ENCODE results near the gene SAPCD2. TPM values are rescaled to one million over a fixed set of nuclear protein-coding genes. Genes with fewer than 3 reads are reported as not detected.

Gene SAPCD2
- total RNA-seq, 2 donors from 2014 or later, result 7.2 to 17.2 TPM

DNA sequence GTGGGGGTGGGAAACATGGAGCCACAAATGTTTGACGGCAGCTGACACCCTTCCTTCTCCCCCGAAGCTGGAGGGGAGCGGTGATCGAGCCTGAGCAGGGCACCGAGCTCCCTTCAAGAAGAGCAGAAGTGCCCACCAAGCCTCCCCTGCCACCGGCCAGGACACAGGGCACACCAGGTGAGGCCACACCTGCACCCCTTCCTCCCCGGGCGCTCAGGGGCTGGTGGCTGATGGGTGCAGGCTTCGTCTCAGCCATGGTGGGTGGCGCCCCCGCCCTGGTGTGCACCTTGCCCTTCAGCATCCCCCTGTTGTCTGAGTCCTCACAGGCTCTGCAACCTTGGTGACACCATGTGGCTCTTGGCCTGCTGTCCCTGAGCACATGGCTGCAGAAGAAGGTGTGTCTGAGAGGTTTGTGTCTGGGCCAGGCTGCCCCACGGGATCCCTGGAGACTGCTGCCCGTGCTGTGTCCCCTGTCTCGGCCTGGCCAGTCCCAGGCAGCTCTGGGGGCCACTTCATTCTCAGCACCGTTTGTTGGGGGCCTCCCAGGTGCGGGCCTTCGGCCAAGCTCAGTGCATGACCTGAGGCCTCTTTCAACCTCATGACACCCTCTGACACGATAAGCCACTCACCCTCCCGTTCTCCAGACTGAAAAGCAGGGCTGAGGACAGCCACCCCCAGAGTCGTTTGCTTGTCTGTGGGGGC, 27.6 kb upstream of the SAPCD2 start:
- intact Hi-C loops (cut with DNase I), result no loop called here
- no peaks in the 10 kb centered on the region for H3K27me3 ChIP-seq (replicated peaks; ENCODE audit: insufficient read depth)
- no peak overlapping the region for H3K4me3 ChIP-seq
- H3K36me3 ChIP-seq, result peaks cover 0 to 11% of the 10 kb centered on the region in 2 donors
- TF ChIP-seq, protein P1, sequence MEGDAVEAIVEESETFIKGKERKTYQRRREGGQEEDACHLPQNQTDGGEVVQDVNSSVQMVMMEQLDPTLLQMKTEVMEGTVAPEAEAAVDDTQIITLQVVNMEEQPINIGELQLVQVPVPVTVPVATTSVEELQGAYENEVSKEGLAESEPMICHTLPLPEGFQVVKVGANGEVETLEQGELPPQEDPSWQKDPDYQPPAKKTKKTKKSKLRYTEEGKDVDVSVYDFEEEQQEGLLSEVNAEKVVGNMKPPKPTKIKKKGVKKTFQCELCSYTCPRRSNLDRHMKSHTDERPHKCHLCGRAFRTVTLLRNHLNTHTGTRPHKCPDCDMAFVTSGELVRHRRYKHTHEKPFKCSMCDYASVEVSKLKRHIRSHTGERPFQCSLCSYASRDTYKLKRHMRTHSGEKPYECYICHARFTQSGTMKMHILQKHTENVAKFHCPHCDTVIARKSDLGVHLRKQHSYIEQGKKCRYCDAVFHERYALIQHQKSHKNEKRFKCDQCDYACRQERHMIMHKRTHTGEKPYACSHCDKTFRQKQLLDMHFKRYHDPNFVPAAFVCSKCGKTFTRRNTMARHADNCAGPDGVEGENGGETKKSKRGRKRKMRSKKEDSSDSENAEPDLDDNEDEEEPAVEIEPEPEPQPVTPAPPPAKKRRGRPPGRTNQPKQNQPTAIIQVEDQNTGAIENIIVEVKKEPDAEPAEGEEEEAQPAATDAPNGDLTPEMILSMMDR (IDR thresholded peaks at IDR 0.05), result no peak
- TF ChIP-seq POLR2A (IDR thresholded peaks at IDR 0.05) (no peak), POLR2AphosphoS5 (IDR thresholded peaks at IDR 0.05) (no peak)
- no peaks in the 10 kb centered on the region for H3K4me1 ChIP-seq (replicated peaks)
- H3K9me3 ChIP-seq, result no peaks in the 10 kb centered on the region
- DNase-seq (ENCODE audit: low spot score), result no peak
- H3K27ac ChIP-seq, result no peak overlapping the region
- WGBS, result 92% methylated on average over 20 of the region's 20 CpGs

DNA sequence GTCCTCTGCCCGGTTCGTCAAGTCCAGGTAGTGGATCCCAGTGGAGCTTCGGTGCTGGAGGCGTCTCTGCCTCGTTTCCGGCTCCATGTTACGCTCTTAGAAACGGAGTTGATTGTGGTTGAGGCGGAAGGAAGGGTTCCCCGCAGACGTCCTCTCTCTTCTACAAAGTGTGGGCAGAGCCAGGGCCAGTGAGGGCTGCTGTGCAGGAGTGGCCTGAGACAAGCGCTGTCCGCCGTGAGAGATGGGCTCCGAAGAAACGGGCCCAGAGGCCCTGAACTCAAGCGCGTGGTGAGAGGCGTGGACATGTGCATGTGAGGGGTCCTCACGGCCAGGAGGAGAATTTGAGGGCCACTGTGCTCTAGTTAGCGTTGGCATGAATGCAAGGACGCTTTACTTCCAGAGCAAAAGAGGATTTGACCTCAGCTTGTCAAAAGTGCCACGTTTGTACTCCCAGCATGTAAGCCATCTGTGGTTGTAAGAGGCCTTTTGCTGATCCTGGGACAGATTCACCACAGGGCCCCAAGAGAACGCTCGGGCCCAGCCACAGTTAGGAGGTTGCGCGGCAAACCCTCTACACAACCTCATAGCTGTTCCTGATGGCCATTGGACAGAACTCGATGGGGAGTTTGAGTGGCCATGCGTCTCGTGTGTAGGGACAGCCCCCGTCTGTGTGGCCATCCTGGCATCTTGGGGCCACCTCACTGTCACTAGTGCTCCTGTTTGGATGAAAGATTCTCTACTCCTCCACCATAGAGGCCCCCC, 26.6 kb upstream of the SAPCD2 start:
- no peak overlapping the region for H3K4me3 ChIP-seq
- intact Hi-C loops (cut with DNase I), result no loop called here
- TF ChIP-seq, protein P1 (IDR thresholded peaks at IDR 0.05), result no peak
- no peak for TF ChIP-seq POLR2A (IDR thresholded peaks at IDR 0.05)
- TF ChIP-seq POLR2AphosphoS5 (IDR thresholded peaks at IDR 0.05), result no peak
- 92% methylated on average over 31 of the region's 31 CpGs for WGBS
- no peak overlapping the region for H3K27ac ChIP-seq
- no peaks in the 10 kb centered on the region for H3K9me3 ChIP-seq
- H3K27me3 ChIP-seq (replicated peaks; ENCODE audit: insufficient read depth), result no peaks in the 10 kb centered on the region
- peaks cover 0 to 11% of the 10 kb centered on the region in 2 donors for H3K36me3 ChIP-seq
- no peaks in the 10 kb centered on the region for H3K4me1 ChIP-seq (replicated peaks)
- no peak for DNase-seq (ENCODE audit: low spot score)

DNA sequence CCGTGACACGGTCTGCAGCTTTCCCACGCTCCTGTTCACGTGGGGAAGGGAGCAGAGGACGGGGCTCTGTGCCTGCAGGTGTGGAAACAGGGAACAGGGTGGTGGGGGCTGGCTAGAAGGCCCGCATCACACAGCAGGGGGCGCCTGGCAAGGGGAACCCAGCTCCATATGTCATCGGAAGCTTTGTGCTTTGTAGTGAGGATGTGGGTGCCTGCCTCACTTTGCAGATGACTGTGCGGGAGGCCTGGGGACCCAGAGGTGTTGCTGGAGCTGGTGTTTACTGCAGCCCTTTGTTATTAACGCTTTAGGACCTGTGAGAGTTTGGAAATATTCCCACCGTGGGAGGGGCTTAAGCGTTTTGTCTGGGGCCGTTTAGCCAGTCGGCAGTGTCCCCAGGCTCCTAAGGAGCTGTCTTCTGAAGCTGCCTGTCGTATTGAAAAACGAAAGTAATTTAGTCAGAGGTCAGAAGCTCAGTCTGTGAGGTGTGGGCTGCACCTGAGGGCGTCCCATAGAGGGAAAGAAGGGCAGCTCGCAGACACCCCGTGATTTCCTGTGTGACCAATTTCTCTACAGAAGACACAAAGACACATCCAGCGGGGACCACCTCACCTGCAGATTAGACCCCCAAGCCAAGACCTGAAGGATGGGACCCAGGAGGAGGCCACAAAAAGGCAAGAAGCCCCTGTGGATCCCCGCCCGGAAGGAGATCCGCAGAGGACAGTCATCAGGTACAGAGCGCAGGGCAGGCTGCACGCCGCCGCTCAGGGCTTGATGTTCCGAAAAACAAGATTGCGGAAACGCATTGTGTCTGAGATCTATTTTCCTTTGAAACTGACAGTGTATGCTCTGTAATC, 25.5 kb upstream of the SAPCD2 start:
- Histone ChIP-seq H3K27me3 (replicated peaks; ENCODE audit: insufficient read depth) (no peaks in the 10 kb centered on the region), H3K4me3 (no peak overlapping the region), H3K4me1 (replicated peaks) (no peaks in the 10 kb centered on the region), H3K9me3 (no peaks in the 10 kb centered on the region), H3K36me3 (peaks cover 0 to 5% of the 10 kb centered on the region in 2 donors), H3K27ac (no peak overlapping the region)
- DNase-seq (ENCODE audit: low spot score), result no peak
- intact Hi-C loops (cut with DNase I), result no loop called here
- 76% methylated on average over 30 of the region's 30 CpGs for WGBS
- TF ChIP-seq POLR2A (IDR thresholded peaks at IDR 0.05), result no peak
- TF ChIP-seq POLR2AphosphoS5 (IDR thresholded peaks at IDR 0.05), result no peak
- TF ChIP-seq, protein P1 (IDR thresholded peaks at IDR 0.05), result no peak

DNA sequence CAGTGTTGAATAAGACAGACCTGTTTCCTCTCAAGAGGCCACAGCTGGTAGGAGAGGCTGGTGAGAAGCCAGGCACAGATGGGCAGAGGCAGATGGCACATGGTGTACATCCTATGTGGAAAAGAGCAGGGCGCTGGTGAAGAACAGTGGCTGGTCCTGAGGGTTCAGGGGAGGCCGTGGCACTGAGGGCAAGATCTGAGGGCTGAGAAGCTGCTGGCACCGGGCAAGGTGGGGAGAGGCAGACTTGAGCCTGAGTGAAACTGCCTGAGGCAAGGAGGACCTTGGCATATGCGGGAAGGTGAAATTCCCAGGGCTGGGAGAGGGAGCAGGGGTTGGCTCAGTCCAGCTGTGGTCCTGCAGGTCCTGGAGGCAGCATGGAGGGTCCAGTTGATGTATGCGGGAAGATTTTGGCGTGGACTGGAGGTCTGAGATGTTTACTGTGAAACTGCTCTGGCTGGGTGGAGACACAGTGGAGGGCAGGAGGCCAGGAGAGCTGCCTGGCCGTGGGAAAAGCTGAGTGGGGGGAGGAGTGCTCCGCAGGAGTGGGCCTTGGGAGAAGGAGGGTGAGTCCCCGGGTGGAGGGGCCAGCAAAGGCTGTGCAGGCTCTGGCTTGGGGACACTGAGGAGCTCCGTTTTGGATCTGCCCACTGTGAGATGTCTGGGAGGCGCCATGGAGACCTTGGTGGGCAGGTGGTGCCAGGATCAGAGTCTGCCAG, 19.0 kb upstream of the SAPCD2 start:
- Histone ChIP-seq H3K36me3 (no peaks in the 10 kb centered on the region), H3K9me3 (no peaks in the 10 kb centered on the region), H3K4me3 (no peak overlapping the region), H3K27me3 (replicated peaks; ENCODE audit: insufficient read depth) (no peaks in the 10 kb centered on the region), H3K4me1 (replicated peaks) (peaks cover 8% of the 10 kb centered on the region), H3K27ac (no peak overlapping the region)
- WGBS, result 71% methylated on average over 11 of the region's 11 CpGs
- DNase-seq (ENCODE audit: low spot score), result no peak
- intact Hi-C loops (cut with DNase I), result no loop called here
- TF ChIP-seq POLR2AphosphoS5 (IDR thresholded peaks at IDR 0.05) (no peak), POLR2A (IDR thresholded peaks at IDR 0.05) (no peak)
- TF ChIP-seq, protein P1 (IDR thresholded peaks at IDR 0.05), result no peak

All from prostate gland (tissue), 2 donors.